Panc1 (cell line): ENCODE measurements around the gene RALA. TPM values are rescaled to one million over a fixed set of nuclear protein-coding genes. Genes with fewer than 3 reads are reported as not detected.

Experiments
- ATAC-seq: fragments of 200-7000 bp; cut with Tn5 transposase; 2 replicates; pipeline ENCODE4 v1.9.1; 2020; ENCODE audit warnings: mild to moderate bottlenecking, moderate library complexity
- BruUV-seq: library from RNA; stranded (reverse); fragments of 400-500 nt; replicated peaks from 2 replicates; lab custom pipeline; 2021; lab: Mats Ljungman, UMichigan
- CTCF ChIA-PET: fragments of 300-600 bp; sonication (Branson Sonifier 250); formaldehyde crosslinking; loops from one replicate; lab custom pipeline; 2022; ENCODE audit warnings: antibody characterized with exemption; lab: Charles Lee
- POLR2A ChIA-PET: fragments of 300-600 bp; sonication (Branson Sonifier 250); formaldehyde crosslinking; loops from one replicate; lab custom pipeline; 2022; ENCODE audit warnings: antibody characterized with exemption; lab: Charles Lee
- DNase-seq: peaks from one replicate; pipeline ENCODE4 v3.0.0-alpha.2; 2010; ENCODE audit warnings: low read depth, low spot score
- H3K27ac ChIP-seq: 2 replicates; pipeline ENCODE4 v1.5.1; 2011; ENCODE audit warnings: mild to moderate bottlenecking, low read length, inconsistent platforms
- H3K27me3 ChIP-seq: fragments of 200-500 bp; sonication (Bioruptor generic); 2 replicates; pipeline ENCODE4 v1.6.0; 2014; ENCODE audit warnings: low read length, inconsistent platforms; ENCODE audit not compliant: control insufficient read depth, insufficient read depth
- H3K36me3 ChIP-seq: fragments of 200-500 bp; sonication (Bioruptor generic); 2 replicates; pipeline ENCODE4 v1.5.1; 2014; ENCODE audit warnings: inconsistent platforms, mild to moderate bottlenecking, low read length, moderate library complexity; ENCODE audit not compliant: control insufficient read depth, insufficient read depth
- H3K4me1 ChIP-seq: 2 replicates; pipeline ENCODE4 v1.5.1; 2011; ENCODE audit warnings: inconsistent platforms, mild to moderate bottlenecking, low read length, moderate library complexity; ENCODE audit not compliant: control insufficient read depth, insufficient read depth
- H3K4me3 ChIP-seq, 2 experiments: 2 replicates each; pipeline ENCODE4 v1.5.1; 2011 to 2012; ENCODE audit warnings: low read depth in 2 of 2, low read length in 2 of 2, mild to moderate bottlenecking in 2 of 2, inconsistent platforms in 1 of 2, moderate library complexity in 1 of 2
- H3K9me3 ChIP-seq: fragments of 200-500 bp; sonication (Bioruptor generic); 2 replicates; pipeline ENCODE4 v1.5.1; 2014; ENCODE audit warnings: low read depth, mild to moderate bottlenecking, inconsistent platforms, low read length, moderate library complexity; ENCODE audit not compliant: control insufficient read depth, insufficient read depth
- POLR2AphosphoS5 ChIP-seq: IDR thresholded peaks from 2 replicates; pipeline ENCODE4 v1.6.1; 2012; ENCODE audit warnings: mild to moderate bottlenecking, low read depth, low read length, moderate library complexity
- REST ChIP-seq, 2 experiments: IDR thresholded peaks; 2 replicates each; pipeline ENCODE4 v1.6.1; 2011 to 2012; ENCODE audit warnings: low read depth in 2 of 2, control low read depth in 1 of 2, low read length in 1 of 2, mild to moderate bottlenecking in 1 of 2, moderate library complexity in 1 of 2; ENCODE audit not compliant: insufficient read depth in 1 of 2
- SIN3A ChIP-seq: IDR thresholded peaks from 2 replicates; pipeline ENCODE4 v1.6.1; 2012; ENCODE audit warnings: low read depth, mild to moderate bottlenecking, low read length, moderate library complexity, borderline replicate concordance; ENCODE audit not compliant: insufficient read depth
- TCF7L2 ChIP-seq: IDR thresholded peaks from 2 replicates; pipeline ENCODE4 v1.6.1; 2011; ENCODE audit warnings: mild to moderate bottlenecking, low read depth, low read length, inconsistent platforms
- in situ Hi-C: cut with HindIII; loops from 2 replicates; pipeline ENCODE4 v1.10.0; 2016; ENCODE audit warnings: low sequenced_read_pairs, low pct_unique_long_range_greater_than_20kb
- intact Hi-C: fragments of 100-400 bp; cut with micrococcal nuclease; formaldehyde crosslinking; loops from one replicate; pipeline ENCODE4 v1.10.0; 2022; ENCODE audit not compliant: unreplicated experiment
- total RNA-seq: library from RNA; stranded (reverse); gene quantifications from one replicate; pipeline ENCODE4 v1.2.1, GENCODE V29; 2021; ENCODE audit not compliant: unreplicated experiment
- TF ChIP-seq, protein P1 (sequence below): fragments of 450-650 bp; IDR thresholded peaks from 2 replicates; pipeline ENCODE4 v1.5.1; 2017; ENCODE audit warnings: mild to moderate bottlenecking

RALA gene
- total RNA-seq, 1 experiment from 2014 or later: 34.3 TPM

- no peaks in the 10 kb centered on the region for H3K9me3 ChIP-seq
- BruUV-seq: no TSS peak
- intact Hi-C loops: no loop called here
- no peak for DNase-seq
- no peak for ATAC-seq
- CTCF ChIA-PET: interaction anchor here (0.6 kb wide), 2 partner anchors 38 to 474 kb away, joined by 3 to 6 read pairs; no protein-coding TSS in a partner anchor
- no peak for TF ChIP-seq REST (IDR thresholded peaks at IDR 0.05; ENCODE audit: insufficient read depth in 1 of 2, low read depth in 2 of 2, low read length in 1 of 2)
- TF ChIP-seq POLR2AphosphoS5: no peak
- TF ChIP-seq, protein P1, sequence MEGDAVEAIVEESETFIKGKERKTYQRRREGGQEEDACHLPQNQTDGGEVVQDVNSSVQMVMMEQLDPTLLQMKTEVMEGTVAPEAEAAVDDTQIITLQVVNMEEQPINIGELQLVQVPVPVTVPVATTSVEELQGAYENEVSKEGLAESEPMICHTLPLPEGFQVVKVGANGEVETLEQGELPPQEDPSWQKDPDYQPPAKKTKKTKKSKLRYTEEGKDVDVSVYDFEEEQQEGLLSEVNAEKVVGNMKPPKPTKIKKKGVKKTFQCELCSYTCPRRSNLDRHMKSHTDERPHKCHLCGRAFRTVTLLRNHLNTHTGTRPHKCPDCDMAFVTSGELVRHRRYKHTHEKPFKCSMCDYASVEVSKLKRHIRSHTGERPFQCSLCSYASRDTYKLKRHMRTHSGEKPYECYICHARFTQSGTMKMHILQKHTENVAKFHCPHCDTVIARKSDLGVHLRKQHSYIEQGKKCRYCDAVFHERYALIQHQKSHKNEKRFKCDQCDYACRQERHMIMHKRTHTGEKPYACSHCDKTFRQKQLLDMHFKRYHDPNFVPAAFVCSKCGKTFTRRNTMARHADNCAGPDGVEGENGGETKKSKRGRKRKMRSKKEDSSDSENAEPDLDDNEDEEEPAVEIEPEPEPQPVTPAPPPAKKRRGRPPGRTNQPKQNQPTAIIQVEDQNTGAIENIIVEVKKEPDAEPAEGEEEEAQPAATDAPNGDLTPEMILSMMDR: no peak
- no peak for TF ChIP-seq SIN3A
- TF ChIP-seq TCF7L2: no peak
- H3K27me3 ChIP-seq: no peaks in the 10 kb centered on the region
- POLR2A ChIA-PET: no interaction called here
- no peak overlapping the region for H3K4me3 ChIP-seq
- H3K27ac ChIP-seq: no peak overlapping the region
- no peaks in the 10 kb centered on the region for H3K36me3 ChIP-seq
- H3K4me1 ChIP-seq: no peaks in the 10 kb centered on the region
- in situ Hi-C loops: no loop called here
These were observed 85.7 kb downstream of the RALA start for GRCh38 chr7:39709029-39709428.

GRCh38 chr7:39709768-39710311 lies 86.5 kb downstream of the RALA start:
- Histone ChIP-seq H3K36me3 (no peaks in the 10 kb centered on the region), H3K27me3 (no peaks in the 10 kb centered on the region), H3K4me3 (no peak overlapping the region), H3K27ac (no peak overlapping the region), H3K9me3 (peaks cover 7% of the 10 kb centered on the region; the same call in 1 of the 2 replicates), H3K4me1 (no peaks in the 10 kb centered on the region)
- CTCF ChIA-PET: interaction anchor here (0.6 kb wide), 1 partner anchor 37 kb away, joined by 3 read pairs; no protein-coding TSS in a partner anchor
- in situ Hi-C loops: no loop called here
- no peak for DNase-seq
- BruUV-seq: no TSS peak
- POLR2A ChIA-PET: interaction anchor here (0.6 kb wide), 1 partner anchor 75 kb away, joined by 3 read pairs; no protein-coding TSS in a partner anchor
- intact Hi-C loops: no loop called here
- TF ChIP-seq, protein P1: no peak
- no peak for TF ChIP-seq SIN3A
- TF ChIP-seq REST (IDR thresholded peaks at IDR 0.05; ENCODE audit: insufficient read depth in 1 of 2, low read depth in 2 of 2, low read length in 1 of 2): no peak
- TF ChIP-seq POLR2AphosphoS5: no peak
- no peak for TF ChIP-seq TCF7L2
- no peak; the same call in 1 of the 2 replicates for ATAC-seq
